Measurements from ENCODE around the gene LMF1.

The LMF1 gene

GRCh38 chr16:878072-878784 is 92.6 kb downstream of the LMF1 start:
- no peak for DNase-seq

GRCh38 chr16:877242-878071 is 93.3 kb downstream of the LMF1 start:
- no peak for DNase-seq

- no peak for DNase-seq
Measured at GRCh38 chr16:876523-877241, 94.1 kb downstream of the LMF1 start.

- no peak for DNase-seq
Measured at GRCh38 chr16:876041-876335, 94.8 kb downstream of the LMF1 start.

GRCh38 chr16:875182-876040 is 95.4 kb downstream of the LMF1 start:
- no peak for DNase-seq

GRCh38 chr16:874366-875181 is 96.2 kb downstream of the LMF1 start:
- DNase-seq: no peak

GRCh38 chr16:873889-874288 is 96.9 kb downstream of the LMF1 start:
- no peak for DNase-seq

GRCh38 chr16:873243-873661 is 97.5 kb downstream of the LMF1 start:
- DNase-seq: no peak

- DNase-seq: no peak
Measured at GRCh38 chr16:872436-873242, 98.1 kb downstream of the LMF1 start.

GRCh38 chr16:871562-872345 is 99.0 kb downstream of the LMF1 start:
- DNase-seq: no peak

GRCh38 chr16:870856-871561 is 99.8 kb downstream of the LMF1 start:
- no peak for DNase-seq

GRCh38 chr16:869823-870641 is 100.8 kb downstream of the LMF1 start:
- DNase-seq: no peak

- DNase-seq: no peak
Measured at GRCh38 chr16:868846-869822, 101.7 kb downstream of the LMF1 start.

- no peak for DNase-seq
Measured at GRCh38 chr16:868386-868755, 102.4 kb downstream of the LMF1 start.

- no peak for DNase-seq
Measured at GRCh38 chr16:867421-868385, 103.1 kb downstream of the LMF1 start.

GRCh38 chr16:866252-866896 is 104.4 kb downstream of the LMF1 start:
- no peak for DNase-seq
